HG03097 (cell line): ENCODE results near the gene CD86.
"Not testable (repeated sequence)": the region's sequence is repeated elsewhere in the genome, so short reads cannot be mapped to it uniquely, and the experiment has no call there.

Experiments
- ATAC-seq: cut with Tn5 transposase; IDR thresholded peaks from one replicate; pipeline ENCODE4 v1.9.1; 2021; ENCODE audit not compliant: unreplicated experiment, low FRiP score

The CD86 gene, protein sequence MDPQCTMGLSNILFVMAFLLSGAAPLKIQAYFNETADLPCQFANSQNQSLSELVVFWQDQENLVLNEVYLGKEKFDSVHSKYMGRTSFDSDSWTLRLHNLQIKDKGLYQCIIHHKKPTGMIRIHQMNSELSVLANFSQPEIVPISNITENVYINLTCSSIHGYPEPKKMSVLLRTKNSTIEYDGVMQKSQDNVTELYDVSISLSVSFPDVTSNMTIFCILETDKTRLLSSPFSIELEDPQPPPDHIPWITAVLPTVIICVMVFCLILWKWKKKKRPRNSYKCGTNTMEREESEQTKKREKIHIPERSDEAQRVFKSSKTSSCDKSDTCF

DNA sequence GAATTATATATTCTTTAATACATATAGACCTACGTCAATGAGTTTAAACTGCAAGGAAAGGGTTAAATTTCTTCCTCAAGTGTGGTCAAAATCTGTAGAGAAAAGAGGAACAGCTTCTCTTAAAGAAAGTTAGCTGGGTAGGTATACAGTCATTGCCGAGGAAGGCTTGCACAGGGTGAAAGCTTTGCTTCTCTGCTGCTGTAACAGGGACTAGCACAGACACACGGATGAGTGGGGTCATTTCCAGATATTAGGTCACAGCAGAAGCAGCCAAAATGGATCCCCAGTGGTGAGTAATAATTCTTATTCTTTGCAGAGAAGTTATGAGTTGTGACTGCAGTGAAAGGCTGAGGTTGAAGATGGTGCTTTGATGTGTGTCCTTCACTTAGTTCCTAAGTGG lies at the start of gene CD86:
Gene CD86 (plus strand): TSS at position 148 of the 400 bp plus-strand sequence. CDS start 128 bp downstream, at position 276.
- peak; percentile 78 for ATAC-seq

DNA sequence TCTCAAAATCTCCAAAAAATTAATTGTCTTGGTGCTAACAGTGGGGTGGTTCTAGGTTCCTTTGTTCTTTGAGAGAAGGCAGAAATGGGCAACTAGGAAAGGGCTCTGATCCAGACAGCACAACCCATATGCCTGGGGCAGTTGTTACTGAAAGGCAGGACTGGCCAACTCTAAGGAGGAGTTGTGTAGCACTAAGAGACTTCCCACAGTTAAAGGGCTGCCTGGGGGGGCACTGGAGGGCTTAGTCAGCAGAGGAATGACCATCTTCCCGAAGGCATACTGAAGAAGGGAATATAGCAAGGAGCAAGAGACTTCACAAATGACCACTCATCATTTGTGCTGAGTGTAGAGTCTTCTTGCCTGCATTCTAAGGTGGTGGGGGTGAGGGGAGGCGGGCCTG lies 48.9 kb upstream of the CD86 start:
- ATAC-seq, result no peak

DNA sequence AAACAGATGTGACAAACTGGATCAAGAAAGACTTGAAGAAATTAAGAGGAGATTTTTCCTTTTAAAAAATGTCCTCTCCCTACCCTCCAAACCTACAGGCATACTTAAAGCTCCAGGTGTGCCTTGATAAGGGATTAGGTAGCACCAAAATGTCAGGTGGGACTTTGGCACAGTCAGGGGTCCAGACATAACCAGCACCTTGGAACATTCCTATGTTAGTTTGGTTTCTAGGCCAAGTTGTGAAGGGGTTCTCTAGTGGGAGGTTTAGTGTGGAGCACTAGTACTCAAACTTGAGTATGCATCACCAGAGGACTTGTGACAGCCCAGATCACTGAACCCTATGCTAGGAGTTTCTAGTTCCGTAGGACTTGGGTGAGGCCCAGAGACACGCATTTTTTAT lies 47.0 kb upstream of the CD86 start:
- no peak for ATAC-seq

DNA sequence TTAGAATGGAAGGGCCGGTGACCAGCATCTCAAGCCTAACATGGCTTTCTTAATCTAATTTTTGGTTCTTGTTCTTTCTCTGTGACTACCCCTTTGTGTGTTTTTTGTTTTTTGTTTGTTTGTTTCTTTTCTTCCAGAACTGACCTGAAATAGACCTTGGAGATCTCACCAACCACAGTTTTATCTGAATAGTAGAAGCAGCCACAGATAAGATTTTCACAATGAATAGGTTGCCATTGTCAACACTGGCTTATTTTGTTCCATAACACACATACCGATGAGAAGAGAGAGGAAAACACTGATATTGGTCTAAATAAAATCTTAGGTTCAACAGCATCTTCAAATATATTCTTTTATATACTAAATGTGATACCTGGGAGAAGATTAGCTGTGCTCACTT lies 44.7 kb upstream of the CD86 start:
- no peak for ATAC-seq

DNA sequence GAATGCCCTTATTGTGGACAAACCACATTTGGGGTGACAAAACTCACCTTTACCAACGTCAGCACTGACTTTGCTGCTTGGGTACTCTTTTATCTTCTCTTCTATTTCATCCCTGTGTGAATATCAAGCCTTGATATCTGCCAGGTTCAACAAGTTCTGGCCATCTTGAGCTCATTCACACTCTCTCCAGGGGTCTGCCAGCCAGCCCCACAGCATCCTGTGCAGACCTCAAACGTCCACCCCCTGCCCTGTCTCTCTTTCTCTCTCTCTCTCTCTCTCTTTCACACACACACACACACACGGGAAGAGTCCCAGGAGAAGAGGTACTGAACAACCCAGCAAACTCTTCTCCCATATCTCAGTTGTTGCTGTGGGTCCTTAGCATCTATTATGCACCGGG lies 43.8 kb upstream of the CD86 start:
- no peak for ATAC-seq

DNA sequence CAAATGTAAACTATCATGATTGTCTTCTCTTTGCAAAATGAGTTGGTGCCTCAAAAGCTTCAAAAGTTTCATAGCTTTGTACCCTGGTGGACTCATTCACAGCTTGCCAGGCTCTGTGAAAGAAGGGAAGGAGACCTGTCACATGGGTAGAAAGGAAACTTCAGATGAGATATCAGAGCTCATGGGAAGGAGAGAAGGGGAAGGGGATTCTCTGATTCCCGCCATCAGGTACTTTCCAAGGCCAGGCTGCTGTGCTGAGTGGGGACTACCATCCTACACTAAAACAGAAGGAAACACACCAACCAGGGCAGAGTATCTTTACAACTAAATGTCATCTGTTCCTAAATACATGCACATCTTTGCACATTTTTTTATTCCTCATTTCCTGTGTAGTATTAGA lies 42.3 kb upstream of the CD86 start:
- no peak for ATAC-seq

DNA sequence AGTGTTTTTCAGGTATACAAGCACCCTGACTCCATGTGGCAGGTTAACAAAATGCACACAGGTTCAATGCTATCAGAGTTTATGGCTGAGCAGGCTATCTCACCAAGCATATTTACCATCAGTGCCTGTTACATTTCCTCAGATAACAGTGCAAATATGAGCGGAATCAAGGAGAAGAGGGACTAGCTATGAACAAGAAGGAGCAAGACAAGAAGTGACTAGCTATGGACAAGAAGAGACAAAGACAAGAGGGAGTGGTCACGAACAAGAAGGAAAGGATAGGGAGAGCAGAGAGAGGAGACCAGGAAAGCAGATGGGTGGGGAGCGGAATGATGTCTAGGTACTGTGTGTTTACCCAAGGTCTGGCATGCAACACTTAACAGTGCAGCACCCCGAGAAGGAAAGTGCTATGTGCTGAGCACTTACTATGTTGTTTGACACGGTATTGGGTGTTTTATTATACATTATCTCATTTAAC lies 41.7 kb upstream of the CD86 start:
- no peak for ATAC-seq

DNA sequence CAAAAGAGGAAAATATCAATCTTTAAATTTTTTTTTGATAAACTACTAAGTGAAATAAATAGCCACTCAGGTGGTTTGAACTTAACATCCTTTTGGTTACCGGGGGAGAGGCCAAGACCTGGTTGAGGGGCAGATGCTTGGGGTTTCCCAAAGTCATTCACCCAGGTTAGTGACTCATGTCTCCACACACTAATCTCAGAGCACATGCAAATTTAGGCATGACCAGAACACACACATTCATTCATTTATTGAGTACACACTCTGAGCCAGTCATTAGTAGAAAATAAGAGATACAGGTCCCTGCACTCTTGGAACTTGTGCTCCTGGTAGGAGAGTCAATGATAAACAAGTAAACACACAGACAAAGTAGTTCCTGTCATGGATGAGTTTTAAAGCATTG lies 40.4 kb upstream of the CD86 start:
- ATAC-seq, result peak; percentile 47

DNA sequence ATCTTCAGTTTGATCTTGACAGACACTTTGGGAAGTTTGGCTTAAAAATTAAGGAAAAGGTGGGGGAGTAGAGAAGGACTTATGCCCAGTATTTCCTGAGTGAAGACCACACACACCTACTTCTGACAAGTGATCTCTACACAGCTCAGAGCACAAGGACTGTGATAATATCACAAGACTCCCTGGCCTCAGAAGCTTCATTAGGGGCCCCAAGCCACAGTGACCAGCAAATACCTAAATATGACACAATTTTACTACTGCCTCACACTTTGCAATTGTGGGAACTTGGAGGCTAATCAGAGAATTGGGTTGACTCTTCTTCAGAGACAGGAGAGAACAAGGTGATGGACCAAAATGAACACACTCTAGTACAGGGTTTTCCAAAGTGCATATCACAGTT lies 35.7 kb upstream of the CD86 start:
- no peak for ATAC-seq

DNA sequence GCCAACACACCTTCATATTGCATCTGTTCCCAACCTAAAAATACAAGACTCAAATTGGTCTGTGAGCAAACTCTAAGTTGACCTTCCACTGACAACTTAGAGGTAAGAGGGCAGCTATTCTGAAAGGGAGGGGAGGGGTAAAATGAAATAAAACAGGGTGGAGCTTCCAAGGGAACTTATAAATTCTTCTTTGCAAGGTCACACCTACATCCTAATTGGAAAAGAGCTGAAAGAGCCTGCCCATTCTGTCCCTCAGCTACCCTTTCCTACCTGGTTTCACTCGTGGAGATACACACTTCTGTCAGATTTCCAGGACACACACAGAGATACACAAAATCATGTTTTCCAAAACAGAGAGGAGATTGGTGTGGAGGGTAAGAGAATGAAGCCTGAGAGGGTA lies 34.1 kb upstream of the CD86 start:
- ATAC-seq, result no peak

DNA sequence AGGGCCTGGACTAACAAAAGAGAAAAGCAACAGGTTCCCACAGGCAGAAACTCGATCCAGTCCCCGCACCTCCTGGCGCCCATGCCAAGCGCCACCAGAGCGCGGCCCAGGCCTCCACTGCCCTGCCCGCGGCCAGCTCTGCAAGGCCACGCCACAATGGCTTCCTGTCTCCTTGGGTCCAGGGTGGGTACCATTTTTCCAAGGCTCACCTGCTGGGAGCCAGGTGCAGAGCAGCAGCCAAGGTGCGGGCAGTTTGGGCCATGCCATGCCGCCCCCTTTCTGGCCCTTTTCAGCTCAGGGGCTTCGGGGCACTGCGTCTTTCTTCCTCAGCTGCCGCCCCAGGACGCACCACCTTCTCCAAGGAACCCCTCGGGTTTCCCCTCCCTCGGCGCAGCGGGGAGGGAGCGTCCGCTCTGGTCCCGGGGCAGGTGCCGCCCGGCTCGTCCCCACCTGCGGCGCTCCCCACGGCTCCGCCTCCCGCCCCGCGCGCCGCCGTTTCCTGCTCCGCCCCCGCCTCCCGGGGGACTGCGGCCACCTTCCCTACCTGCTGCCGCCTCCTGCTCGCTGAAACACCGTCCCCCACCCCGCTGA lies 33.3 kb upstream of the CD86 start, which contains the start of gene ILDR1:
Gene ILDR1 (minus strand): TSS at position 437 of the 591 bp plus-strand sequence. CDS start 170 bp downstream, at position 267.
- ATAC-seq, result peak; percentile 44

DNA sequence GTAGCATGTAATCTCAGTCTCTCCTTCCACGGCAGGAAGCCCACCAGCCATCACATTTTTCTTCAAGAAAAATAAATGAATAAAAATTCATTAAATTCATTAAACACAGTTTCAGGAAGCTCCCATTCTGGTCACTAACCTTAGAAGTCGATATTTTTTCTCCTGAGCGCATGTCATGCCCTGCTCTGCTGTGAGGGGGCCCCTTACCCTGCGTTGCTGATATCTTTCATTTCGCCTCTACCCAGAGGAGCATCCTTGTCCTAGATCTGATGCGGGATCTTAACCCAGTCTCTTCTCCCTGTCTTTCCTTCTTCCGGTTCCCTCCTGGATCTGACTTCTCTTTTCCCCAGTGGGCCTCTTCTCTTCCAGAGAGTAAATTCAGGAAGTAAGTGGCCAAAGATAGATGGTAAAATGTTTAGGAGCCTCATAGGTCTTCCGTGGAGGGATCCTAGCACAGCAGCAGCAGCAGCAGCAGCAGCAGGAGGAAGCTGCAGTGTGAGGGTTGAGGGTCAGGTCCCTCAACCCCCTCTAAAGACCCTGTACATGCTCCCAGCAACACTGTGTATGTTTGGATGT lies 31.7 kb upstream of the CD86 start:
- ATAC-seq, result no peak

DNA sequence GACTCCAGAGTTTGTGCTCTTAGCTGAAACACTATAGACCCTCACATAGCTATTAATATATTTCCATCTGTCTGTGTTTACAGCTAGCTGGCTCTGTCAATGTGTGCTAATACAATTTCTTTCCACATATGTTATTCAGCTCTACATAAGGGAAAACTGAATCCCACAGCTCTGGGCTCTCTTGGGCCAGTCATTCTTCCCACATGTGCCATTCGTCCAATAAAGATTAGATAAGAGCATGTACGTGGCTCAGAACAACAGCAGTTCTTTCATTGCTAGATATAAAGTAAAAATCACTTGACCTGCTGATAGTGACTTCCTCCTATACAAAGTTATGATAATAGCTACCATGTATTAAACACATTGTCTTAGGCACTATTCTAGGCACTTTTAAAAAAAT lies 30.4 kb upstream of the CD86 start:
- ATAC-seq, result no peak

DNA sequence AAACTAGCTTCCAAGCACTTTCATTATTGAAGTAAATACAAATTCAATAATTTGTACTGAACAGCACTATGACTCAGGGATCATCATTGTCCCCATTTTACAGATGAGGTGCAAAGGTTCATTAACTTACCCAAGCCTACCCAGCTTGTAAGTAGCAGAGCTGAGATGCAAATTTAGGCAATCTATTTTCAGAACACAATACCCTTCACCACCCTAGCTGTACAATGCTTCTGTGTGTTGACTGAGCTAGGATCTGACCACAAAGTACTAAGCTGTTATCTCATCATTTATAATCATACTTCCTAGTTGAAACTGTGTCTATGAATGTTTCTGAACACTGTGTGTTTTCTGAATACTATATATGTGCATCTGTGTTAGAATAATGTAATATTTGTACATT lies 29.9 kb upstream of the CD86 start:
- peak; percentile 47 for ATAC-seq

DNA sequence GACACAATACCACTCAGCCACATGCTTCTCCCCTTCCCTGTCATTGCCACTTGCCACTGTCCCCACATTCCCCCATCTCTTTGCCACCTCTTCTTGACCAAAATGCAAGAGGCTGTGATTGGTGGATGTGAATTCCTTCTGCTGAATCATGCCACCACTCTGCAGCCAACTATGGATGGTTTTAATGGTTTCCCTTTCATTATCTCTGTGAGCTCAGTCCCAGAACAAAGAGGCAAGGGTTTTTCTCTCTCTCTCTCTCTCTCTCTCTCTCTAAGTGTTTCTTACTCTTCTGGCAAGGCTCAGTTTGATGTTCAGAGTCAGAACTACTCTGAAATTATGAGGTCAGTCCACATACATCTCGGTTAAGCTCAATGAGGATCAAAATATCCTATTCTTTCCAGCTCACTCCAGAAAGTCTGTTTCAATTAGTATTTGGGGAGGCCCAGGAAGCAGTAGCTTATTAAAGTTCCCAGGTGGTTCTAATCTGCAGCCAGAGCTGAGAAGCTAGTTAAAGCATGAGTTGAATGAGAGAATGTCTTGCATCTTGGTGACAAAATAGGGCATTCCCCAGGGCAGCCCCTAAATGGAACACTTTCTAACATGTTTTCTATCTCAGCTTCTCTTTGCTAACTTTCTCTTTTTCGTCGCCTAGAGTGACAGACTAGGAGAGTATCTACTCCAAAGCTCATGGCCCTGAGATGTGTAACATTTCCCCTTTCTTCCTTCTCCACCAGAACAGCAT lies 24.6 kb upstream of the CD86 start:
- peak; percentile 52 for ATAC-seq

DNA sequence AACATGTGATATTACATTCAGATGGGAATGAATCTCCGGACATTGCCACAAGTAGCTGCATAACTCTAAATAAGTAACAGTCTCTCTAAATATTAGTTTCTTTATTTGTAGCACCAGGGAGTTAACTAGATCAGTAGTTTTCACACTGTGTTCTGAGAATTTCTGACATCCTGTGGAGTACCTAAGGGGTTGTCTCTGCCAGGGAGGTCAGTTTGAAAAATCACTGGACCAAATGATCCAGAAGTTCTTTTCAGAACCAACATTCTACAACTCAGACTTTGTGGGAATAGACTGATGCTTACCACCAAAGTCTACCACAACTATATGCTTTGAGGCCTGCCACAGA lies 24.1 kb upstream of the CD86 start:
- peak; percentile 42 for ATAC-seq

DNA sequence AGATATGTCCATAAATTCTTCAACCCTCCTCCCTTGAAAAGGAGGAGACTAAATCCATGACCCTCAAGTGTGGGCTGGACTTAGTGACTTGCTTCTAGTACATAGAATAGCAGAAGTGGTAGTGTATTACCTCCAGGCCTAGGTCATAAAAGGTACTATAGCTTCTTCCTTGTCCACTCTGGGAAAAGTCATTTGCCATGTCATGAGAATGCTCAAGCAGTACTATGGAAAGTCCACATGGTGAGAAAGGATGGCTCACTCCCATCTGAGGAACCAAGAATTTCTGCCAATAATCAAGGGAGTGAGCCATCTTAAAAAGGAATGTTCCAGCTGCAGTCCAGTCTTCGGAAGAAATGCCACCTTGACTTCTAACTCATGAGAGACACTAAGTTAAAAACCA lies 22.6 kb upstream of the CD86 start:
- ATAC-seq, result no peak

DNA sequence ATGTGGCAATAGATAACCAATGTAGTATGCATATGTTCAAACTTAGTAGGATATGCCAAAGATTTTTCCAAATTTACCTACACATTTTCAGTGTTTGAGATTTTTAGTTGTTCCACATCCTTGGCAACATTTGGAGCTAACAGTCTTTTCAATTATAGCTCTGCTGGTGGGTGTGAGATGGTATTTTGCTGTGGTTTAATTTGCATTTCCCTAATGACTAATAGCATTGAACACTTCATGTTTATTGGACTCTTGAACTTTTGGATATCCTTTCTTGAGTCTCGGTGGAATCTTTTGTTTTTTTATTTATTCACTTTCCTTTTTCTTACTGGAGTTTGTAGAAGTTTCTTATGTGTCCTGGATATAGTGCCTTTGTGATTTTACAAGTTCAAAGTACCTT lies 22.1 kb upstream of the CD86 start:
- no peak for ATAC-seq

DNA sequence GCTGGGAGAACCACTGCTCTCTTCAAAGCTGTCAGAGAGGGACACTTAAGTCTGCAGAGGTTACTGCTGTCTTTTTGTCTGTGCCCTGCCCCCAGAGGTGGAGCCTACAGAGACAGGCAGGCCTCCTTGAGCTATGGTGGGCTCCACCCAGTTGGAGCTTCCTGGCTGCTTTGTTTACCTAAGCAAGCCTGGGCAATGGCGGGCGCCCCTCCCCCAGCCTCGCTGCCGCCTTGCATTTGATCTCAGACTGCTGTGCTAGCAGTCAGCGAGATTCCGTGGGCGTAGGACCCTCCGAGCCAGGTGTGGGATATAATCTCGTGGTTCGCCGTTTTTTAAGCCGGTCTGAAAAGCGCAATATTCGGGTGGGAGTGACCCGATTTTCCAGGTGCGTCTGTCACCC lies 7.9 kb upstream of the CD86 start:
- not testable (repeated sequence) for ATAC-seq

DNA sequence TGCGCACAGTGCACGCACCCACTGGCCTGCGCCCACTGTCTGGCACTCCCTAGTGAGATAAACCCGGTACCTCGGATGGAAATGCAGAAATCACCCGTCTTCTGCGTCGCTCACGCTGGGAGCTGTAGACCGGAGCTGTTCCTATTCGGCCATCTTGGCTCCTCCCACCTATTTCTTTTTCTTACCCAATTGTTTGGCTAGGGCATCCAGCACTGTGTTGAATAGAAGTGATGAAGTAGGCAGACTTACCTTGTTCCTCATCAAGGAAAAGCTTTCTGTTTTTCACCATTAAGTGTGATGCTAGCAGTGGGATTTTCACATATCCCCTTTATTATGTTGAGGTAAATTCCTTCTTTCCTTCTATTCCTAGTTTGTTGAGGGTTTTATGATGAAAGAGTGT lies 7.4 kb upstream of the CD86 start:
- not testable (repeated sequence) for ATAC-seq

DNA sequence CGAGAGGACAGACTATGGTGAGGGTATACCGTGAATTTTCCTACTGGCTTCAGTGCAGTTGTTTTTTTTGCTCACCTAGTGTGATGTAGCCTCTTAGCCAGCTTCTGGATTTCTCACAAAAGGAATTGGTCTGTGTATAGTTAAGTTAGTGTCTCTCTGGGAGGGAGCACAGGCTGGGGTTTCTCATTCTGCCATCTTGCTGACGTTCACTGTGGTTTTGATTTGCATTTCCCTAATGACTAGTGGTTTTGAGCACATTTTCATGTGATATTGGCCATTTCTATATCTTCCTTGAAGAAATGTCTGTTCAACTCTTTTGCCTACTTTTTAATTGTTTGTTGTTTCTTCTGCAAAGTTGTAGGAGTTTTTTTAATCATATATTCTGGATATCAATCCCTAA lies 2.2 kb upstream of the CD86 start:
- ATAC-seq, result no peak
